HepG2 (cell line): ENCODE data around the gene PRSS12. TPM values are rescaled to one million over a fixed set of nuclear protein-coding genes. Genes with fewer than 3 reads are reported as not detected.

Source experiments
- ARID3A ChIP-seq: IDR thresholded peaks from 2 replicates; pipeline ENCODE4 v1.6.1; 2012; ENCODE audit warnings: low read depth, low read length, improper control_type of control experiment
- CEBPG ChIP-seq: IDR thresholded peaks from 2 replicates; pipeline ENCODE4 v1.6.1; 2016
- CENPBD1 ChIP-seq: sonication (generic); formaldehyde crosslinking; IDR thresholded peaks from 2 replicates; pipeline ENCODE4 v1.8.0; 2022; ENCODE audit warnings: missing genetic modification reagents, low read depth, mild to moderate bottlenecking, borderline replicate concordance
- DMAP1 ChIP-seq: IDR thresholded peaks from 2 replicates; pipeline ENCODE4 v1.6.1; 2016
- ELF3 ChIP-seq: IDR thresholded peaks from 2 replicates; pipeline ENCODE4 v1.6.1; 2016; ENCODE audit warnings: missing genetic modification reagents, missing compliant biosample characterization
- GMEB2 ChIP-seq: IDR thresholded peaks from 2 replicates; pipeline ENCODE4 v1.6.1; 2016; ENCODE audit warnings: missing biosample characterization, missing genetic modification reagents, low read depth
- HNF1A ChIP-seq, 2 experiments: sonication (generic) in 1 of 2; formaldehyde crosslinking in 1 of 2; IDR thresholded peaks; 2 replicates each; pipeline versions ENCODE4 v1.4.0 to v1.6.1; 2016 to 2020; ENCODE audit warnings: borderline replicate concordance in 1 of 2, low read depth in 1 of 2, mild to moderate bottlenecking in 1 of 2, missing genetic modification reagents in 1 of 2
- ONECUT2 ChIP-seq: sonication (generic); formaldehyde crosslinking; IDR thresholded peaks from 2 replicates; pipeline ENCODE4 v1.4.0; 2020; ENCODE audit warnings: missing genetic modification reagents
- PAF1 ChIP-seq: IDR thresholded peaks from 2 replicates; pipeline ENCODE4 v1.6.1; 2016; ENCODE audit warnings: missing genetic modification reagents, missing compliant biosample characterization
- POLR2A ChIP-seq, 2 experiments: IDR thresholded peaks; 2 replicates each; pipeline ENCODE4 v1.6.1; 2011; ENCODE audit warnings: low read depth in 2 of 2, low read length in 2 of 2, mild to moderate bottlenecking in 1 of 2, moderate library complexity in 1 of 2; ENCODE audit not compliant: insufficient read depth in 1 of 2
- TFDP1 ChIP-seq: IDR thresholded peaks from 2 replicates; pipeline ENCODE4 v1.6.1; 2016; ENCODE audit warnings: missing compliant biosample characterization, missing genetic modification reagents, borderline replicate concordance
- U2AF1 ChIP-seq: fragments of 200-400 bp; formaldehyde crosslinking; optimal IDR thresholded peaks from 2 replicates; pipeline ENCODE3; 2017; ENCODE audit warnings: mild to moderate bottlenecking, low read depth, low read length
- ZBTB44 ChIP-seq: sonication (generic); formaldehyde crosslinking; IDR thresholded peaks from 2 replicates; pipeline ENCODE4 v1.4.0; 2020; ENCODE audit warnings: missing genetic modification reagents
- ZFAT ChIP-seq: sonication (generic); formaldehyde crosslinking; conservative IDR thresholded peaks from 2 replicates; pipeline ENCODE4 v1.8.1; 2023; ENCODE audit warnings: missing genetic modification reagents, inconsistent platforms
- ZNF367 ChIP-seq: sonication (generic); formaldehyde crosslinking; IDR thresholded peaks from 2 replicates; pipeline ENCODE4 v1.4.0; 2020; ENCODE audit warnings: missing genetic modification reagents, borderline replicate concordance
- ZNF75D ChIP-seq: sonication (generic); formaldehyde crosslinking; IDR thresholded peaks from 2 replicates; pipeline ENCODE4 v1.8.1; 2023; ENCODE audit warnings: missing genetic modification reagents, mild to moderate bottlenecking, borderline replicate concordance
- ZSCAN12 ChIP-seq: sonication (generic); formaldehyde crosslinking; IDR thresholded peaks from 2 replicates; pipeline ENCODE4 v1.9.0; 2021; ENCODE audit warnings: mild to moderate bottlenecking, missing genetic modification reagents
- ZSCAN30 ChIP-seq: sonication (generic); formaldehyde crosslinking; IDR thresholded peaks from 2 replicates; pipeline ENCODE4 v1.5.0; 2020; ENCODE audit warnings: mild to moderate bottlenecking, missing genetic modification reagents
- ZSCAN31 ChIP-seq: sonication (generic); formaldehyde crosslinking; IDR thresholded peaks from 2 replicates; pipeline ENCODE4 v1.5.0; 2020; ENCODE audit warnings: low read depth, mild to moderate bottlenecking, missing genetic modification reagents
- polyA plus RNA-seq, 8 experiments: library from polyadenylated mRNA; depleted of rRNA in 3 of 8; stranded (reverse) in 7 of 8; unstranded in 1 of 8; fragments of >200 nt; fragmentation: Illumina TruSeq in 4 of 8; extraction: Trizol in 4 of 8; gene quantifications; 2 replicates each; pipeline versions ENCODE4 v1.2.1 to v1.2.3, GENCODE V29; 2011 to 2016; ENCODE audit warnings: low read depth in 4 of 8, missing spikeins in 1 of 8, mixed read lengths in 1 of 8; ENCODE audit not compliant: insufficient read depth in 1 of 8
- total RNA-seq, 5 experiments: library from RNA; depleted of rRNA; stranded (reverse); fragments of >200 nt; fragmentation: Illumina TruSeq; extraction: Trizol; gene quantifications; 2 replicates each; pipeline ENCODE4 v1.2.3, GENCODE V29; 2016; ENCODE audit warnings: low read depth in 1 of 5

PRSS12 gene
- total and polyA plus RNA-seq, 2 of the 13 experiments (the other 11 are each of a cell fraction or from before 2014, with no cell fraction given): 0.02 TPM; not detected in 1

GRCh38 chr4:118280501-118281218 lies 72.1 kb downstream of the PRSS12 start (continued):
- no peak for TF ChIP-seq HNF1A (IDR thresholded peaks at IDR 0.05; ENCODE audit: low read depth)
- TF ChIP-seq HNF1A (CRISPR knock-in tag; IDR thresholded peaks at IDR 0.05; ENCODE audit: borderline replicate concordance): no peak
- no peak for TF ChIP-seq ONECUT2
- peak; percentile 89 for TF ChIP-seq PAF1
- no peak for TF ChIP-seq ZFAT
- TF ChIP-seq CENPBD1 (CRISPR knock-in tag): no peak
- TF ChIP-seq POLR2A (IDR thresholded peaks at IDR 0.05; ENCODE audit: insufficient read depth in 1 of 2, low read depth in 2 of 2, low read length in 2 of 2): peak; percentile 56 to 82
- TF ChIP-seq ZSCAN30: no peak
- no peak for TF ChIP-seq ZSCAN31
- no peak for TF ChIP-seq ZSCAN12 (CRISPR knock-in tag)
- no peak for TF ChIP-seq U2AF1
- no peak for TF ChIP-seq ZBTB44 (CRISPR knock-in tag)
- no peak for TF ChIP-seq ZNF367 (CRISPR knock-in tag)
- no peak for TF ChIP-seq TFDP1
- TF ChIP-seq ELF3 (CRISPR knock-in tag): 0 out of 2 replicates have a peak, but pooled peaks have one; percentile 17
- TF ChIP-seq GMEB2 (CRISPR knock-in tag): no peak
- TF ChIP-seq DMAP1: 0 out of 2 replicates have a peak, but pooled peaks have one; percentile 33
- 0 out of 2 replicates have a peak, but pooled peaks have one; percentile 34 for TF ChIP-seq CEBPG (CRISPR knock-in tag)
- TF ChIP-seq ZNF75D (CRISPR knock-in tag): no peak
- TF ChIP-seq ARID3A: peak; percentile 39; the same call in 1 of the 2 replicates
